MM.1S (cell line): Measurements from ENCODE around the gene IL10.

ENCODE experiments used
- EZH2 ChIP-seq: fragments of 300-600 bp; sonication (generic); optimal IDR thresholded peaks from 2 replicates; pipeline ENCODE3; 2017; ENCODE audit warnings: low read depth, mild to moderate bottlenecking, antibody characterized with exemption, low read length, mixed read lengths
- EZH2phosphoT487 ChIP-seq: fragments of 300-600 bp; sonication (generic); IDR thresholded peaks from 2 replicates; pipeline ENCODE4 v1.6.1; 2018; ENCODE audit warnings: antibody characterized with exemption, low read length
- TF ChIP-seq, protein P1 (sequence below): fragments of 300-600 bp; sonication (generic); IDR thresholded peaks from 2 replicates; pipeline ENCODE4 v1.5.1; 2016; ENCODE audit warnings: antibody characterized with exemption, low read length, mixed read lengths

DNA sequence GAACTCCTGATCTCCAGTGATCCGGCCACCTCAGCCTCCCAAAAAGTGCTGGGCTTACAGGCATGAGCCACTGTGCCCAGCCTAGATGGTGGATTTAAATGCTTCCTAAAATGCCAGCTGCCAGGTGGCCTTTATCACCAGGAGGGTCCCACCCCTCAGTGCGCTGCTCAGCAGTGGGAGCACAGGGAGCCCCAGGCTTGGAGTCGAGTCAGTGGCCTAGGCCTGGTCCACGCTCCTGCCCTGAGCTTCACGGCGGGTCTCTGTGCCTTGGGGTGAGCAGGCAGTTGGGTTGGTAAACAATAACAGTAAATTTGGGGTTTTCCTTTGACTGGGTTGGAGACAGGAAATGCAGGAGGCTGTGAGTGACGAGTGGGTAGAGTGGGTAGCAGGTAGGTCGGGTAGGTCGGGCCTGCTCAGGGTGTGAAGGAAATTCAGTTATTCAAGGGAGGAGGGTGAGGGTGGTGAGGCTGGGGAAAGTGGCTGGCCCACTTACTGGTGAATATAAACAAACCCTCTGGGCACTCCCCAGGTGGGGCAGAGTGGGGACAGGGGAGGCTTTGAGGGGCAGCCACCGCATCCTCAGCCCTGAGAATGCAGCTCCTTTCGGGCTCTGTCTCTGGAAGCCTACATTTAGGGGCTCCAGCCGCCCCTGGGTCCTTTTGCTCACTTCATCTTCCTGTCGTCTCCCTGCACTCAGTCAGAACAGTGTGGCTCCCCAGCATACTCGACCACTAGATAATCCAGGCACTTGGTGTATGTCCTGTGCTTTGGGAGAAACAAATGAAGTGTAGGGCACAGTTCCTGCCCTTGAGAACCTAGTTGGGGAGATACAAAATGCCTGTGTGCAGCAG is 35.2 kb downstream of the IL10 start:
- TF ChIP-seq, protein P1, sequence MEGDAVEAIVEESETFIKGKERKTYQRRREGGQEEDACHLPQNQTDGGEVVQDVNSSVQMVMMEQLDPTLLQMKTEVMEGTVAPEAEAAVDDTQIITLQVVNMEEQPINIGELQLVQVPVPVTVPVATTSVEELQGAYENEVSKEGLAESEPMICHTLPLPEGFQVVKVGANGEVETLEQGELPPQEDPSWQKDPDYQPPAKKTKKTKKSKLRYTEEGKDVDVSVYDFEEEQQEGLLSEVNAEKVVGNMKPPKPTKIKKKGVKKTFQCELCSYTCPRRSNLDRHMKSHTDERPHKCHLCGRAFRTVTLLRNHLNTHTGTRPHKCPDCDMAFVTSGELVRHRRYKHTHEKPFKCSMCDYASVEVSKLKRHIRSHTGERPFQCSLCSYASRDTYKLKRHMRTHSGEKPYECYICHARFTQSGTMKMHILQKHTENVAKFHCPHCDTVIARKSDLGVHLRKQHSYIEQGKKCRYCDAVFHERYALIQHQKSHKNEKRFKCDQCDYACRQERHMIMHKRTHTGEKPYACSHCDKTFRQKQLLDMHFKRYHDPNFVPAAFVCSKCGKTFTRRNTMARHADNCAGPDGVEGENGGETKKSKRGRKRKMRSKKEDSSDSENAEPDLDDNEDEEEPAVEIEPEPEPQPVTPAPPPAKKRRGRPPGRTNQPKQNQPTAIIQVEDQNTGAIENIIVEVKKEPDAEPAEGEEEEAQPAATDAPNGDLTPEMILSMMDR = no peak
- TF ChIP-seq EZH2phosphoT487 (no peak), EZH2 (no peak)
